Suprapubic skin (tissue), 4 donors: ENCODE measurements around the gene ZNF593OS.

Experiments
- EP300 ChIP-seq: sonication (generic); formaldehyde crosslinking; IDR thresholded peaks from one replicate; pipeline ENCODE4 v1.6.1; 2017; ENCODE audit warnings: antibody characterized with exemption
- POLR2AphosphoS5 ChIP-seq, 3 donors: sonication (generic); formaldehyde crosslinking; IDR thresholded peaks; one replicate each; pipeline ENCODE4 v1.6.1; 2017; ENCODE audit warnings: antibody characterized with exemption in 3 of 3
- TF ChIP-seq, protein P1 (sequence below), 2 donors: fragments of 200-600 bp in 1 of 2; fragments of 450-650 bp in 1 of 2; sonication (generic) in 1 of 2; IDR thresholded peaks; one replicate each; pipeline ENCODE4 v1.5.1; 2016 to 2019; ENCODE audit warnings: antibody characterized with exemption in 2 of 2, mild to moderate bottlenecking in 1 of 2, moderate library complexity in 1 of 2

DNA sequence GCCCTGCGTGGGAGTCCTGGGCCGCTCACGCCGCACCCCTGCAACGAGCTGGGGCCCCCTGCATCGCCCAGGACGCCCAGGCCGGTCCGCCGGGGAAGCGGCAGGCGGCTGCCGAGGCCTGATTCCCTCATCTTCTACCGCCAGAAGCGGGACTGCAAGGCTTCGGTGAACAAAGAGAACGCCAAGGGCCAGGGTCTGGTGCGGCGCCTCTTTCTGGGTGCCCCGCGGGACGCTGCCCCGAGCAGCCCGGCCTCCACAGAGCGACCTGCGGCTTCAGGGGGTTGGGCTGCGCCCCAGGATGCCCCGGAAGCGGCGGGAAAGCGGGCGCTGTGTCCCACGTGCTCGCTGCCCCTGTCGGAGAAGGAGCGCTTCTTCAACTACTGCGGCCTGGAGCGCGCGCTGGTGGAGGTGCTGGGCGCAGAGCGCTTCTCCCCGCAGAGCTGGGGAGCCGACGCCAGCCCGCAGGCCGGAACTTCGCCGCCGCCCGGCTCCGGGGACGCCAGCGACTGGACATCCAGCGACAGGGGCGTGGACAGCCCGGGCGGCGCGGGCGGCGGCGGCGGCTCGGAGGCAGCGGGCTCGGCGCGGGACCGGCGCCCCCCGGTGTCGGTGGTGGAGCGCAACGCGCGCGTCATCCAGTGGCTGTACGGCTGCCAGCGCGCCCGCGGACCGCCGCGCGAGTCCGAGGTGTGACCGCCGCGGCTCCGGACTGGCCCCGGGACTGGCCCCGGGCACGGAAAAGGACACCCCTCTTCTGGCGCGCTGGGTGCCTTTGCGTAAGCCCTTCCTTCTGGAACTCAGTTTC lies 10.0 kb downstream of the ZNF593OS start:
- TF ChIP-seq, protein P1, sequence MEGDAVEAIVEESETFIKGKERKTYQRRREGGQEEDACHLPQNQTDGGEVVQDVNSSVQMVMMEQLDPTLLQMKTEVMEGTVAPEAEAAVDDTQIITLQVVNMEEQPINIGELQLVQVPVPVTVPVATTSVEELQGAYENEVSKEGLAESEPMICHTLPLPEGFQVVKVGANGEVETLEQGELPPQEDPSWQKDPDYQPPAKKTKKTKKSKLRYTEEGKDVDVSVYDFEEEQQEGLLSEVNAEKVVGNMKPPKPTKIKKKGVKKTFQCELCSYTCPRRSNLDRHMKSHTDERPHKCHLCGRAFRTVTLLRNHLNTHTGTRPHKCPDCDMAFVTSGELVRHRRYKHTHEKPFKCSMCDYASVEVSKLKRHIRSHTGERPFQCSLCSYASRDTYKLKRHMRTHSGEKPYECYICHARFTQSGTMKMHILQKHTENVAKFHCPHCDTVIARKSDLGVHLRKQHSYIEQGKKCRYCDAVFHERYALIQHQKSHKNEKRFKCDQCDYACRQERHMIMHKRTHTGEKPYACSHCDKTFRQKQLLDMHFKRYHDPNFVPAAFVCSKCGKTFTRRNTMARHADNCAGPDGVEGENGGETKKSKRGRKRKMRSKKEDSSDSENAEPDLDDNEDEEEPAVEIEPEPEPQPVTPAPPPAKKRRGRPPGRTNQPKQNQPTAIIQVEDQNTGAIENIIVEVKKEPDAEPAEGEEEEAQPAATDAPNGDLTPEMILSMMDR (IDR thresholded peaks at IDR 0.05) = no peak
- no peak for TF ChIP-seq EP300
- TF ChIP-seq POLR2AphosphoS5 (IDR thresholded peaks at IDR 0.05) = no peak
